ENCODE data around the gene EIF5AL1.
"Not testable (repeated sequence)": the region's sequence is repeated elsewhere in the genome, so short reads cannot be mapped to it uniquely, and the experiment has no call there.

Gene EIF5AL1

DNA sequence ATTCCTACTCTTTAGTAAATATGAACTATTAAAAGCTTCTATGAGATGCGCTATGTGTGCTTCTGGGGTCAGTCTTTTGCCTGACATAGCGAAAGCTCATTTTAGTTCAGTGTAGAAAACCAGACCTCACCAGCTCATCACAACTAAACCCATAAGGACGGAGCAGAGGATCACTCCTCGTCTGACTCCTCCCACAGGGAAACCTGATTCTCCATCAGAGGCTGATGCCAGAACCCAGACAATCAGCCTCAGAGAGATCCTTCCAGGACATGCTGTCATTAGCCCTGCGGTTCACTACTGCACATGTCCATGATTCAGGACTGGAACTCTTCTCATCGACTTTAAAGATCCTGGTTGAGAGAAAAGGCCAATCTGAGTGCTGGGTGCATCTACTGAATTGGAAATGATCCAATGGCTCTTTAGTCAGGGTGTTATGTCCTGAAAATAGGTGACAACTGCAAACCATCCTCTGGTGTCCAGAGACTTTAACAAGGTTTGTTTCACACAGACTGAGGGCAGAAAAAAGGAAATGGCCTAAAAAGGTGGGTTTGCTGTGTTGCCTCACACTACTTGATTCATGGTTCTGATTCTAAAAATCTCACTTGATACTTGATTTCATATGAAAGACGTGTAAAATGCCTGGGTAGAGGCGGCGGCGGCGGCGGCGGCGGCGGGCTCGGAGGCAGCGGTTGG is at the start of gene EIF5AL1:
EIF5AL1 (plus strand) TSS at position 643 of the 693 bp plus-strand sequence. CDS start 117 bp downstream, outside the sequence.
- not testable (repeated sequence) for DNase-seq (ENCODE audit: low read depth in 2 of 2)

- no peak for DNase-seq (ENCODE audit: low read depth in 2 of 2)
These were observed 48.5 kb upstream of the EIF5AL1 start for GRCh38 chr10:79463578-79464496.

DNA sequence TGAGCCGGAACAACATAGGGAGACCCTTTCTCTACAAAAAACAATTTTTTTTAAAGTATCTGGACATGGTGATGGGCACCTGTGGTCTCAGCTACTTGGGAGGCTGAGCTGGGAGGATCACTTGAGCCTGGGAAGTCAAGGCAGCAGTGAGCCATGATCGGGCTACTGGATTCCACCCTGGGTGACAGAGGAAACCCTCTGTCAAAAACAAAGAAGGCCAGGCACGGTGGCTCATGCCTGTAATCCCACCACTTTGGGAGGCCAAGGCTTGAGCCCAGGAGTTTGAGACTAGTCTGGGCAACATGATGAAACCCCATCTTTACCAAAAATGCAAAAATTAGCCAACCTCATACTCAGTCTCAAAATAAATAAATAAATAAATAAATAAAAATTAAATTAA is 47.0 kb upstream of the EIF5AL1 start:
- no peak for DNase-seq (ENCODE audit: low read depth in 2 of 2)

- no peak for DNase-seq (ENCODE audit: low read depth in 2 of 2)
These were observed 44.2 kb upstream of the EIF5AL1 start for GRCh38 chr10:79468015-79468560.

- DNase-seq (ENCODE audit: low read depth in 2 of 2), result no peak
These were observed 43.3 kb upstream of the EIF5AL1 start for GRCh38 chr10:79468841-79469585.

GRCh38 chr10:79470096-79470495 is 42.2 kb upstream of the EIF5AL1 start:
- DNase-seq (ENCODE audit: low read depth in 2 of 2), result no peak

DNA sequence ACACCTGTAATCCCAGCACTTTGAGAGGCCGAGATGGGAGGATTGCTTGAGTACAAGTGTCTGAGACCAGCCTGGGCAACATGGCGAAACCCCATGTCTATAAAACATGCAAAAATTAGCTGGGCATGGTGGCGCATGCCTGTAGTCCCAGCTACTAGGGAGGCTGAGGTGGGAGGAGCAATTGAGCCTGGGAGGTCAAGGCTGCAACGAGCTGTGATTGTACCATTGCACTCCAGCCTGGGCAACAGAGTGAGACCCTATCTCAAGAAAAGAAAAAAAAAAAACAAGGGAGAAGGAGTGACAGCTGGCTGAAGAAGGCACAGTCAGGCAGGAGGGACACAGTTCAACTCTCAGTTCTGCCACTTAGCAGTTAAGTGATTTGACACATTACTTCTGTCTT is 40.6 kb upstream of the EIF5AL1 start:
- no peak for DNase-seq (ENCODE audit: low read depth in 2 of 2)

- no peak for DNase-seq (ENCODE audit: low read depth in 2 of 2)
These were observed 39.9 kb upstream of the EIF5AL1 start for GRCh38 chr10:79472449-79472848.

GRCh38 chr10:79472951-79473350 is 39.4 kb upstream of the EIF5AL1 start:
- DNase-seq (ENCODE audit: low read depth in 2 of 2), result no peak

DNA sequence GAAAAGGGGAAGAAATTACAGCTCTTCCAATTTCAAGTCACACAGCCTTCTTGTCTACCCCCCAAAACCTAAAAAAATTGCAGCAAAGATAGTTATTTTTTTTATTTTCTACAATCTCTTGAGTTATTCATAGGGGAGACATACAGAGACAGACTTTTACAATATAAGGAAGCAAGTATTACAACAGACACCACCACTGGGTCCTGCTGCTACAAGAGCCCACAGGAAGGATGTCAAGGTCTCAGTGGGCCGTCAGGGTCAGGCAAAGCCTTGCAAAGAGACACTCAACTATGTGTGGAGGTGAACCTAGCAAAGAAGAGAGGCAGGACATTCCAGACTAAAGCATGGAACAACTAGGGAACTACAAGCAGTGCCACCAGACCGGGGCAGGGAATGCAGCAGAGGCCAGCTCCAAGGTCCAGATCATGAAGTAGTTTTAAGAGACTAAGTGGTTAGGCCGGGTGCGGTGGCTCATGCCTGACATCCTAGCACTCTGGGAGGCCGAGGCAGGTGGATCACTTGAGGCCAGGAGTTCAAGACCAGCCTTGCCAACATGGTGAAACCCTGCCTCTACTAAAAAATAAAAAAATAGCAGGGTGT is 38.7 kb upstream of the EIF5AL1 start:
- DNase-seq (ENCODE audit: low read depth in 2 of 2), result no peak

- DNase-seq (ENCODE audit: low read depth in 2 of 2), result no peak
These were observed 37.1 kb upstream of the EIF5AL1 start for GRCh38 chr10:79475119-79475653.

GRCh38 chr10:79475877-79476276 is 36.5 kb upstream of the EIF5AL1 start:
- DNase-seq (ENCODE audit: low read depth in 2 of 2), result no peak

DNA sequence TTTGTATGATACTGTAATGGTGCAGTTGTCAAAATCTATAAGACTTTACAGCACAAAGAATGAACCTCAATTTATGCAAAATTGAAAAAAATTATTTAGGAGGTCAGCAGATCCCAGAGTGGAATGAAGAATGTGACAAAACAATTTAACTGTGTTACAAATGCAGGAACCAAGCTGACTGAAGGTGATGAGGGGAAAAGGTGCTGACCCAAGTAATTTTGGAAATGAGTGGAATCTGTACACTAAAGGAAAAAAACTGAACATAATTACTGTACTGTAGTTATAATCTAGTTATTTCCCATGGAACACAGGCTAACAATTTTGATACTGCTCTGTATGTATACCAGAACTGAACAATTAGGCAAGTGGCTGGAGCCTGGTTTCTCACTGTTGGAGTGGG is 35.7 kb upstream of the EIF5AL1 start:
- no peak for DNase-seq (ENCODE audit: low read depth in 2 of 2)

DNA sequence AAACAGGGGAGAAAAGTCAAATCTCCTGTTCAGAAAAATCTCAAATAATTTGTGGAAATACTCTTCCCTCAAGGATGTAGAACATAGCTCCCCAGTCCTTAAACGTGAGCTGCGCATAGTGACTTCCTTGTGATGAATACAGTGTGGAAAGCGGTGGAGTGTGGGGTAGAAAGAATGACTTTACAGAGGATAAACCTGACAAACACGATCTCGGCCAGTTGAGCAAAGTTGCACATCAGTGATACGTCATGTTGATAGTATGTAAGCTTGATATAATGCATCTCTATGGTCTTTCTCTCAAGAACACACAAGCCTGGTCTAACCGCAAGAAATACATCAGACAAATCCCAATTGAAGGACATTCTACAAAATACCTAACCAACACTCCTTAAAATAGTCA is 34.9 kb upstream of the EIF5AL1 start:
- no peak for DNase-seq (ENCODE audit: low read depth in 2 of 2)

GRCh38 chr10:79479283-79479909 is 32.9 kb upstream of the EIF5AL1 start:
- no peak for DNase-seq (ENCODE audit: low read depth in 2 of 2)

DNA sequence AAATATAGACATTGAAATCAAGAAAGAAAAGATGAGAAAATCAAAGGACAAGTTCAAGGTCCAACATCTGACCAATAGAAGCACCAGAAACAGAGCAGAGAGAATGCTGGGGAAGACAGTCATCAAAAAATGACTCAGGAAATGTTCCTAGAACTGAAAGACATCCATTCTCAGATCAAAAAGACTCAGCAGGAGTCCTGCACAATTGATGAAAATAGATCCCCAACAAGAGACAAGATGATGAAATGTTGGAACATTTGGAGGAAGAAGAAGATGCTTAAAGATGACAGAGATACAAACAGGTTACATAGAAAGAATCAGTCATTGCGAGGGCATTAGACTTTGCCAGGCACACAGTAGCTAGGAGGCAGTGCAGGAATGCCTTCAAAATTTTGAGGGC is 30.0 kb upstream of the EIF5AL1 start:
- no peak for DNase-seq (ENCODE audit: low read depth in 2 of 2)

DNA sequence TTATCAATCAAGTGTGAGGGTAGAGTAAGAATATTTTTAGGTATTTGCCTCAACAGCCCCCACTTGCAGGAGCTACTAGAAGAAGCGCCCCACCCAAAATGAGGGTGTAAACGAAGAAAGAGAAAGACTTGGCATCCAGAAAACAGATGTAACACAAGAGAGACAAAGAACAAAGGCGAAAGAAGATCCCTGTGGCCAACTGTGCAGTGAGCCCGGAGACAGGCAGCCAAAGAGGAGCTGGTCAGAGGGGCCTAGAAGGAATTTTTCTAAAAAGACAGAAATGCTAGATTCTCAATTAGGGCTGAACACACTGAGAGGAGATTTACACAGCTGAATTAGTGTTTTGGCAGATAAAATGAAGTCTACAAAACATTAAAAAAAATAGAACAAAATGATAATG is 29.6 kb upstream of the EIF5AL1 start:
- no peak for DNase-seq (ENCODE audit: low read depth in 2 of 2)

DNA sequence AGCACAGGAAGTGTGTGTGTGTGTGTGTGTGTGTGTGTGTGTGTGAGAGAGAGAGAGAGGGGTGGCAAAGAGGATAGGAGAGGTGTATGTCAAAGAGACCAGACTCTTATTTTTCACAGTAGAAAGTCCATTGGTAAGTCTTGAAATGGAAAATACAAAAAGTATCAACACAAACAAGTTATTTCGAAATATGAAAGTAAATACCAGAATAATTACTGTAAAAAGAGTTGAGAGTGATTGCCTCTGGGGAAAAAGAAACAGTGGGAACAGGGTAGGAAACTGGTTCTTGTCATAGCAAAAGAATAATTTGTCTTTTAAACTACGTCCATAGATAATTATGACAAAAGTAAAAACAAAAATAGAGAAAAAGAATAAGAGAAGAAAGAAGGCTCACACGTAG is 29.0 kb upstream of the EIF5AL1 start:
- no peak for DNase-seq (ENCODE audit: low read depth in 2 of 2)

DNA sequence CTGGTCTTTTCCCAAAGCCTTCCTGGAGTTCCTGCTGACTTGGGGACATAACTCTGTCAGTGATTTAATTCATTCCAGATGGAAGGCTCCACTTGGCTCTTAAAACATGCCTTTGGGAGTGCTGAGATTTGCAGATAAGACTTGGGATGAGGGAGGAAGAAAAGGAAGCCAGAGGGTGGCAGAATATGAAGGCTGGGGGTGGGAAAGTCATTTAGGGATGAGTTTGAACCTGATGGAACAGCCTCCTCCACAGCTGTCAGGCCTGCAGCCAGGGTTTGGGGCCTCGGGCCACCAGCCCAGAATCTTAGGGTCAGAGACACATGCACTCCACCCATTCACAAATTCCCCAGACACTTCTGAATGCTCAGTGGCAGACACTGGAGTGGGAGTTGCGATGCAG is 28.4 kb upstream of the EIF5AL1 start:
- DNase-seq (ENCODE audit: low read depth in 2 of 2), result no peak

GRCh38 chr10:79484476-79484875 is 27.9 kb upstream of the EIF5AL1 start:
- no peak for DNase-seq (ENCODE audit: low read depth in 2 of 2)

Measured in stimulated activated CD8-positive, alpha-beta memory T cell treated with anti-CD3 and anti-CD28 coated beads, Interleukin-7, amount 100 ng/mL, for 1 hour (primary cell).